Fibroblast of skin of right quadriceps (primary cell): ENCODE data around the gene ECPAS.
"Not testable (repeated sequence)": the region's sequence is repeated elsewhere in the genome, so short reads cannot be mapped to it uniquely, and the experiment has no call there.

Experiments
- DNase-seq: peaks from one replicate; pipeline ENCODE4 v3.0.0-alpha.2; 2013

The ECPAS gene

GRCh38 chr9:111413996-111414395, 70.2 kb downstream of the ECPAS start:
- DNase-seq, result no peak

- DNase-seq, result no peak
Measured at GRCh38 chr9:111412280-111412679, 71.9 kb downstream of the ECPAS start.

- no peak for DNase-seq
Measured at GRCh38 chr9:111411266-111411665, 72.9 kb downstream of the ECPAS start.

GRCh38 chr9:111407813-111408212, 76.4 kb downstream of the ECPAS start:
- DNase-seq, result no peak

- no peak for DNase-seq
Measured at GRCh38 chr9:111405701-111406100, 78.5 kb downstream of the ECPAS start.

- not testable (repeated sequence) for DNase-seq
Measured at GRCh38 chr9:111401486-111401885, 82.7 kb downstream of the ECPAS start.

- no peak for DNase-seq
Measured at GRCh38 chr9:111400564-111400898, 83.7 kb downstream of the ECPAS start.

GRCh38 chr9:111399772-111400563, 84.2 kb downstream of the ECPAS start:
- peak; percentile 15 for DNase-seq

- no peak for DNase-seq
Measured at GRCh38 chr9:111399211-111399739, 84.9 kb downstream of the ECPAS start.

- DNase-seq, result no peak
Measured at GRCh38 chr9:111393971-111394370, 90.2 kb downstream of the ECPAS start.

GRCh38 chr9:111389406-111389805, 94.8 kb downstream of the ECPAS start:
- no peak for DNase-seq

- peak; percentile 7 for DNase-seq
Measured at GRCh38 chr9:111386386-111386785, 97.8 kb downstream of the ECPAS start.

GRCh38 chr9:111381006-111381405, 103.2 kb downstream of the ECPAS start:
- no peak for DNase-seq

GRCh38 chr9:111375817-111376564, 108.2 kb downstream of the ECPAS start:
- no peak for DNase-seq

- DNase-seq, result no peak
Measured at GRCh38 chr9:111375062-111375461, 109.1 kb downstream of the ECPAS start.

GRCh38 chr9:111372297-111372696, 111.9 kb downstream of the ECPAS start:
- no peak for DNase-seq

- DNase-seq, result no peak
Measured at GRCh38 chr9:111366978-111367377, 117.2 kb downstream of the ECPAS start.

GRCh38 chr9:111362526-111362925, 121.7 kb downstream of the ECPAS start:
- DNase-seq, result no peak

GRCh38 chr9:111360881-111361280, 123.3 kb downstream of the ECPAS start:
- DNase-seq, result no peak

- peak; percentile 90 for DNase-seq
Measured at GRCh38 chr9:111356481-111357244, 127.5 kb downstream of the ECPAS start.

GRCh38 chr9:111352545-111352944, 131.6 kb downstream of the ECPAS start:
- no peak for DNase-seq

GRCh38 chr9:111350556-111350955, 133.6 kb downstream of the ECPAS start:
- peak; percentile 59 for DNase-seq

GRCh38 chr9:111349766-111350165, 134.4 kb downstream of the ECPAS start:
- no peak for DNase-seq
